NT2/D1 (cell line): Measurements from ENCODE around the gene PLEKHJ1.

Experiments used
- SUZ12 ChIP-seq: IDR thresholded peaks from 2 replicates; pipeline ENCODE4 v1.6.1; 2011; ENCODE audit not compliant: insufficient read length, insufficient read depth; ENCODE audit errors: extremely low read depth
- ZNF274 ChIP-seq: IDR thresholded peaks from 2 replicates; pipeline ENCODE4 v1.6.1; 2011; ENCODE audit warnings: mild to moderate bottlenecking, low read depth, low read length

GRCh38 chr19:2219726-2220125 is 16.4 kb downstream of the PLEKHJ1 start:
- TF ChIP-seq ZNF274 (no peak), SUZ12 (no peak)
